Breast epithelium (tissue), 3 donors: ENCODE data around the gene MGARP.

Experiments used
- POLR2A ChIP-seq: fragments of 450-650 bp; IDR thresholded peaks from one replicate; pipeline ENCODE4 v1.6.1; 2016; ENCODE audit warnings: antibody characterized with exemption, mild to moderate bottlenecking, moderate library complexity
- TF ChIP-seq, protein P1 (sequence below), 3 donors: fragments of 450-650 bp; IDR thresholded peaks; one replicate each; pipeline ENCODE4 v1.5.1; 2016 to 2017; ENCODE audit warnings: antibody characterized with exemption in 3 of 3, mild to moderate bottlenecking in 3 of 3, moderate library complexity in 3 of 3

DNA sequence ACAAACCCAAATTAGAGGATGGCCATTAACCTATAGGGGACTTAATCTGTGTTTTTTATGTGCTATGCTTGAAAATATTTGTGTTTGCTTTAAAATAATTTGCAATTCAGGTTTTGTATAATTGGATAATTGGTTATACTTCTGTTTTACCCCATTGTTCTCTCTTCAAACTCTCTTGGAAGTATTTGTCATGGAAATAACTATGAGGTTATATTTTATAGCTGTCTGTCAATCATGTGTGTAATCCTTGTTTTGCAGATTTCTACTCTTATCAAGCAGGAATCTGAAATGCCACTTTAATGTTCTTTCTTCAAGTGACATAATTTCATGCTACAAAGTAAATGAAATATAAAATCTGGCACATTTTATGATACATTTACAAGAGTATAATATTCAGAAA lies 37.6 kb upstream of the MGARP start:
- TF ChIP-seq, protein P1, sequence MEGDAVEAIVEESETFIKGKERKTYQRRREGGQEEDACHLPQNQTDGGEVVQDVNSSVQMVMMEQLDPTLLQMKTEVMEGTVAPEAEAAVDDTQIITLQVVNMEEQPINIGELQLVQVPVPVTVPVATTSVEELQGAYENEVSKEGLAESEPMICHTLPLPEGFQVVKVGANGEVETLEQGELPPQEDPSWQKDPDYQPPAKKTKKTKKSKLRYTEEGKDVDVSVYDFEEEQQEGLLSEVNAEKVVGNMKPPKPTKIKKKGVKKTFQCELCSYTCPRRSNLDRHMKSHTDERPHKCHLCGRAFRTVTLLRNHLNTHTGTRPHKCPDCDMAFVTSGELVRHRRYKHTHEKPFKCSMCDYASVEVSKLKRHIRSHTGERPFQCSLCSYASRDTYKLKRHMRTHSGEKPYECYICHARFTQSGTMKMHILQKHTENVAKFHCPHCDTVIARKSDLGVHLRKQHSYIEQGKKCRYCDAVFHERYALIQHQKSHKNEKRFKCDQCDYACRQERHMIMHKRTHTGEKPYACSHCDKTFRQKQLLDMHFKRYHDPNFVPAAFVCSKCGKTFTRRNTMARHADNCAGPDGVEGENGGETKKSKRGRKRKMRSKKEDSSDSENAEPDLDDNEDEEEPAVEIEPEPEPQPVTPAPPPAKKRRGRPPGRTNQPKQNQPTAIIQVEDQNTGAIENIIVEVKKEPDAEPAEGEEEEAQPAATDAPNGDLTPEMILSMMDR (IDR thresholded peaks at IDR 0.05) = no peak
- no peak for TF ChIP-seq POLR2A
